IMR-90 (cell line): ENCODE measurements around the gene KRT10. TPM values are rescaled to one million over a fixed set of nuclear protein-coding genes. Genes with fewer than 3 reads are reported as not detected.
A peak's percentile ranks its signal among the peaks of the same experiment; 100 is the strongest.

Experiments
- ATAC-seq: fragments of 200-7000 bp; cut with Tn5 transposase; 2 replicates; pipeline ENCODE4 v1.9.1; 2020; ENCODE audit warnings: low read depth, mild to moderate bottlenecking, moderate library complexity
- BruUV-seq: library from RNA; stranded (reverse); fragments of 400-500 nt; replicated peaks from 2 replicates; lab custom pipeline; 2021; lab: Mats Ljungman, UMichigan
- CTCF ChIA-PET: fragments of 300-600 bp; formaldehyde crosslinking; extraction: SDS; loops from one replicate; lab custom pipeline; 2021; ENCODE audit warnings: antibody characterized with exemption; lab: Yijun Ruan, JAX
- POLR2A ChIA-PET: fragments of 300-600 bp; sonication (Branson Sonifier 250); formaldehyde crosslinking; loops from one replicate; lab custom pipeline; 2022; ENCODE audit warnings: antibody characterized with exemption; ENCODE audit not compliant: unreplicated experiment; lab: Charles Lee
- DNase-seq: peaks from one replicate; pipeline ENCODE4 v3.0.0; 2013
- H2AFZ ChIP-seq: replicated peaks from 2 replicates; pipeline ENCODE3; 2013; ENCODE audit warnings: low read length, mild to moderate bottlenecking; ENCODE audit not compliant: poor library complexity
- H2AK5ac ChIP-seq: 2 replicates; pipeline ENCODE4 v1.6.1; 2013; ENCODE audit warnings: low read depth, low read length, inconsistent platforms
- H2AK9ac ChIP-seq: replicated peaks from 2 replicates; pipeline ENCODE3; 2013; ENCODE audit warnings: mild to moderate bottlenecking, low read depth, low read length, moderate library complexity; ENCODE audit not compliant: poor library complexity
- H2BK120ac ChIP-seq: 2 replicates; pipeline ENCODE4 v1.6.1; 2013; ENCODE audit warnings: low read depth, low read length, inconsistent platforms
- H2BK15ac ChIP-seq: 3 replicates; pipeline ENCODE4 v1.6.1; 2013; ENCODE audit warnings: low read depth, low read length, inconsistent platforms
- H2BK20ac ChIP-seq: 2 replicates; pipeline ENCODE4 v1.6.1; 2013; ENCODE audit warnings: low read depth, mild to moderate bottlenecking, inconsistent platforms, low read length, moderate library complexity
- H2BK5ac ChIP-seq: 2 replicates; pipeline ENCODE4 v1.6.1; 2013; ENCODE audit warnings: mild to moderate bottlenecking, low read depth, low read length, inconsistent platforms; ENCODE audit not compliant: poor library complexity, severe bottlenecking
- H3K14ac ChIP-seq: replicated peaks from 2 replicates; pipeline ENCODE4 v1.6.1; 2013; ENCODE audit warnings: low read depth, low read length, inconsistent platforms
- H3K18ac ChIP-seq: 2 replicates; pipeline ENCODE4 v1.6.1; 2013; ENCODE audit warnings: low read depth, low read length, control low read depth
- H3K23ac ChIP-seq: 2 replicates; pipeline ENCODE4 v1.6.1; 2013; ENCODE audit warnings: low read depth, low read length, inconsistent platforms
- H3K27ac ChIP-seq: 2 replicates; pipeline ENCODE4 v1.5.1; 2013; ENCODE audit warnings: mild to moderate bottlenecking, control low read depth, low read length; ENCODE audit not compliant: insufficient read depth
- H3K27me3 ChIP-seq: 2 replicates; pipeline ENCODE4 v1.6.1; 2013; ENCODE audit warnings: low read length; ENCODE audit not compliant: control insufficient read depth, insufficient read depth
- H3K36me3 ChIP-seq: 2 replicates; pipeline ENCODE4 v1.6.1; 2013; ENCODE audit warnings: low read length, mixed read lengths; ENCODE audit not compliant: control insufficient read depth, insufficient read depth
- H3K4ac ChIP-seq: 2 replicates; pipeline ENCODE4 v1.6.1; 2013; ENCODE audit warnings: low read depth, low read length, inconsistent platforms
- H3K4me1 ChIP-seq: 2 replicates; pipeline ENCODE4 v1.6.1; 2013; ENCODE audit warnings: low read length, mixed read lengths; ENCODE audit not compliant: control insufficient read depth, insufficient read depth
- H3K4me2 ChIP-seq: 2 replicates; pipeline ENCODE4 v1.6.1; 2013; ENCODE audit warnings: low read depth, mild to moderate bottlenecking, control low read depth, low read length, moderate library complexity
- H3K4me3 ChIP-seq: 2 replicates; pipeline ENCODE4 v1.5.1; 2013; ENCODE audit warnings: low read depth, mild to moderate bottlenecking, control low read depth, low read length, moderate library complexity; ENCODE audit not compliant: insufficient read depth
- H3K56ac ChIP-seq: 2 replicates; pipeline ENCODE4 v1.6.1; 2013; ENCODE audit warnings: low read length, inconsistent platforms; ENCODE audit not compliant: insufficient read depth; ENCODE audit errors: extremely low read depth
- H3K79me1 ChIP-seq, 2 experiments: 2 replicates each; pipeline ENCODE4 v1.6.1; 2013; ENCODE audit warnings: low read length in 2 of 2, inconsistent platforms in 1 of 2, low read depth in 1 of 2
- H3K9ac ChIP-seq: 2 replicates; pipeline ENCODE4 v1.6.1; 2013; ENCODE audit warnings: low read depth, low read length, control low read depth
- H3K9me1 ChIP-seq: 2 replicates; pipeline ENCODE4 v1.6.1; 2013; ENCODE audit warnings: low read length, inconsistent platforms; ENCODE audit not compliant: insufficient read depth
- H3K9me3 ChIP-seq: 2 replicates; pipeline ENCODE4 v1.6.1; 2013; ENCODE audit warnings: low read length; ENCODE audit not compliant: control insufficient read depth, insufficient read depth
- H4K20me1 ChIP-seq: 2 replicates; pipeline ENCODE4 v1.6.1; 2013; ENCODE audit warnings: low read length, inconsistent platforms; ENCODE audit not compliant: insufficient read depth
- H4K5ac ChIP-seq: 2 replicates; pipeline ENCODE4 v1.6.1; 2013; ENCODE audit warnings: mild to moderate bottlenecking, low read depth, low read length, control low read depth
- H4K8ac ChIP-seq, 2 experiments: 2 replicates each; pipeline ENCODE4 v1.6.1; 2013; ENCODE audit warnings: low read depth in 2 of 2, low read length in 2 of 2, control low read depth in 1 of 2, inconsistent platforms in 1 of 2
- H4K91ac ChIP-seq: 2 replicates; pipeline ENCODE4 v1.6.1; 2013; ENCODE audit warnings: low read depth, low read length, inconsistent platforms; ENCODE audit not compliant: insufficient read depth
- NFE2L2 ChIP-seq: fragments of 150-350 bp; IDR thresholded peaks from 2 replicates; pipeline ENCODE4 v1.6.1; 2016; ENCODE audit warnings: low read depth, mild to moderate bottlenecking, low read length
- RAD21 ChIP-seq: IDR thresholded peaks from 2 replicates; pipeline ENCODE4 v1.6.1; 2012; ENCODE audit warnings: low read length, improper control_type of control experiment
- SMC3 ChIP-seq: fragments of 150-350 bp; IDR thresholded peaks from 2 replicates; pipeline ENCODE4 v1.6.1; 2016; ENCODE audit warnings: low read depth, mild to moderate bottlenecking, antibody characterized with exemption, low read length, moderate library complexity
- WGBS, 2 experiments: methylation state at CpG; one replicate each; pipeline versions ENCODE4 v1.1.5 to v1.1.7; 2013; ENCODE audit warnings: missing lambda C conversion rate in 2 of 2; ENCODE audit not compliant: insufficient read length in 1 of 2; ENCODE audit errors: extremely low coverage in 2 of 2; 5-methylcytosine and 5-hydroxymethylcytosine counted together
- dilution Hi-C: fragments of 300-500 bp; cut with HindIII; formaldehyde crosslinking; loops from one replicate; pipeline ENCODE4 v1.14.3; 2018; ENCODE audit warnings: low sequenced_read_pairs; ENCODE audit not compliant: unreplicated experiment
- in situ Hi-C: fragments of 300-500 bp; cut with MboI; formaldehyde crosslinking; loops from 3 replicates; pipeline ENCODE4 v1.14.3; 2019; ENCODE audit warnings: low sequenced_read_pairs, inconsistent platforms, mixed read lengths
- intact Hi-C: fragments of 100-400 bp; cut with micrococcal nuclease; formaldehyde crosslinking; loops from 2 replicates; pipeline ENCODE4 v1.10.0; 2022
- polyA plus RNA-seq, 3 experiments: library from polyadenylated mRNA; depleted of rRNA; stranded (reverse); fragments of >200 nt; gene quantifications; 2 replicates each; pipeline ENCODE4 v1.2.3, GENCODE V29; 2012; ENCODE audit warnings: low replicate concordance in 1 of 3
- total RNA-seq: library from RNA; depleted of rRNA; stranded (reverse); fragments of >200 nt; gene quantifications from 2 replicates; pipeline ENCODE4 v1.2.3, GENCODE V29; 2012
- TF ChIP-seq, protein P1 (sequence below): conservative IDR thresholded peaks from 2 replicates; pipeline ENCODE4 v1.5.1; 2012; ENCODE audit warnings: mild to moderate bottlenecking, low read depth, low read length, improper control_type of control experiment

The KRT10 gene
- total and polyA plus RNA-seq, 2 of the 4 experiments (the other 2 are of a cell fraction) = 0.18 to 18.3 TPM

DNA sequence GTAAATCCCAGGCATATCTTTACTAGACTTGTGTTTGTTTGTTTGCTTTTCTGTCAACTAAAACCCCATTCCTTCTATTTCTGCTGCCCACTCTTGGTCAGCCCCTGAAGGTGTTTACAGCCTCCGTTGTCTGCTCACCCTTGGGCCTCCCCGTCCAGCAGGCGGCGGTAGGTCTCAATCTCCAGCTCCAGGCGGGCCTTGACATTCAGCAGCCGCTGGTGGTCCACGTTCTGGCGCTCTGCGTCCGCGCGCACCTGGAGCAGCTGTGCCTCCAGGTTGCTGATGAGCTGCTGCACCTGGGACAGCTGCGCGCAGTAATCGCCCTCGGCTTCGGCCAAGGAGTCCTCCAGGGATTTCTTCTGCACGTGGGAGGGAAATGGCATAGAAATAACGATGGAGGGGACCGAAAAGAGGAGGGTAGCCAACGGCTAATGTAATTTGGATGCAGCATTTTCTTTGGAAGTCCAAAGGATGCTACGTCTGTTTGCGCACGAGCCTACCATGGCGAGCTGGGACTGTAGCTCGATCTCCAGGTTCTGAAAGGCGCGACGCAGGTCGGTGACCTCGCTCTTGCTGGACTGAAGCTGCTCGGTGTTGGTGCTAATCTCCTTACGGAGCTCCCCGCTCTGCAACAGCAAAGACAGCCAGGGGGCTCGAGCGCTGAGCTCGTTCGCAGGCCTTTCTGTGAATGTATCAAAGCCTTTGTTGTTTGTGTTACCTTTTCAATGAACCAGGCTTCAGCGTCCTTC is 40.7 kb upstream of the KRT10 start:
- 59% methylated on average over 35 of the region's 39 CpGs; no CpG with 5 or more reads in 1 of the 2 experiments for WGBS, 2 experiments
- peak overlapping the region; percentile 79 for H2AFZ ChIP-seq
- in situ Hi-C loops = no loop called here
- no peak overlapping the region for H2AK9ac ChIP-seq
- no peak overlapping the region for H3K27ac ChIP-seq
- H3K14ac ChIP-seq = no peak overlapping the region
- ChIA-PET CTCF (interaction anchor here (0.6 to 1.2 kb wide), 3 partner anchors 10 to 800 kb away, joined by 3 to 4 read pairs (median 3); no protein-coding TSS in a partner anchor), POLR2A (no interaction called here)
- no peak overlapping the region for H3K9ac ChIP-seq
- no peak overlapping the region for H3K4me3 ChIP-seq
- no peak overlapping the region for H3K56ac ChIP-seq
- no peak overlapping the region for H3K4me2 ChIP-seq
- no peak overlapping the region for H3K23ac ChIP-seq
- no peaks in the 10 kb centered on the region for H3K36me3 ChIP-seq
- H2AK5ac ChIP-seq = no peak overlapping the region
- H4K5ac ChIP-seq = no peak overlapping the region
- H2BK120ac ChIP-seq = no peak overlapping the region
- TF ChIP-seq, protein P1, sequence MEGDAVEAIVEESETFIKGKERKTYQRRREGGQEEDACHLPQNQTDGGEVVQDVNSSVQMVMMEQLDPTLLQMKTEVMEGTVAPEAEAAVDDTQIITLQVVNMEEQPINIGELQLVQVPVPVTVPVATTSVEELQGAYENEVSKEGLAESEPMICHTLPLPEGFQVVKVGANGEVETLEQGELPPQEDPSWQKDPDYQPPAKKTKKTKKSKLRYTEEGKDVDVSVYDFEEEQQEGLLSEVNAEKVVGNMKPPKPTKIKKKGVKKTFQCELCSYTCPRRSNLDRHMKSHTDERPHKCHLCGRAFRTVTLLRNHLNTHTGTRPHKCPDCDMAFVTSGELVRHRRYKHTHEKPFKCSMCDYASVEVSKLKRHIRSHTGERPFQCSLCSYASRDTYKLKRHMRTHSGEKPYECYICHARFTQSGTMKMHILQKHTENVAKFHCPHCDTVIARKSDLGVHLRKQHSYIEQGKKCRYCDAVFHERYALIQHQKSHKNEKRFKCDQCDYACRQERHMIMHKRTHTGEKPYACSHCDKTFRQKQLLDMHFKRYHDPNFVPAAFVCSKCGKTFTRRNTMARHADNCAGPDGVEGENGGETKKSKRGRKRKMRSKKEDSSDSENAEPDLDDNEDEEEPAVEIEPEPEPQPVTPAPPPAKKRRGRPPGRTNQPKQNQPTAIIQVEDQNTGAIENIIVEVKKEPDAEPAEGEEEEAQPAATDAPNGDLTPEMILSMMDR = peak; percentile 39
- TF ChIP-seq RAD21 = peak; percentile 45
- no peak for TF ChIP-seq NFE2L2
- TF ChIP-seq SMC3 = peak; percentile 25; the same call in 1 of the 2 replicates
- no peak overlapping the region for H2BK20ac ChIP-seq
- DNase-seq (no peak), ATAC-seq (no peak; the same call in 1 of the 2 replicates)
- no peaks in the 10 kb centered on the region for H3K9me1 ChIP-seq
- no TSS peak for BruUV-seq
- H3K4ac ChIP-seq = no peak overlapping the region
- H4K8ac ChIP-seq = no peak overlapping the region
- intact Hi-C loops = no loop called here
- no peak overlapping the region for H2BK15ac ChIP-seq
- no peaks in the 10 kb centered on the region for H3K79me1 ChIP-seq
- H4K20me1 ChIP-seq = no peaks in the 10 kb centered on the region
- dilution Hi-C loops = no loop called here
- no peak overlapping the region for H3K18ac ChIP-seq
- H3K9me3 ChIP-seq = no peaks in the 10 kb centered on the region
- no peak overlapping the region for H4K91ac ChIP-seq
- no peak overlapping the region for H2BK5ac ChIP-seq
- no peaks in the 10 kb centered on the region for H3K4me1 ChIP-seq
- H3K27me3 ChIP-seq = no peaks in the 10 kb centered on the region; the same call in 1 of the 2 replicates
